GM12878 (cell line): ENCODE results near the gene HEATR3. TPM values are rescaled to one million over a fixed set of nuclear protein-coding genes. Genes with fewer than 3 reads are reported as not detected.

Experiments
- ATAC-seq: fragments of 200-7000 bp; cut with Tn5 transposase; 3 replicates; pipeline ENCODE4 v1.9.1; 2020; ENCODE audit warnings: mild to moderate bottlenecking, moderate library complexity
- BruUV-seq: library from RNA; stranded (reverse); fragments of 400-500 nt; replicated peaks from 2 replicates; lab custom pipeline; 2021; lab: Mats Ljungman, UMichigan
- CTCF ChIA-PET: fragments of 300-600 bp; sonication (Branson Sonifier 250); formaldehyde crosslinking; extraction: SDS; loops from one replicate; lab custom pipeline; 2021; ENCODE audit warnings: inconsistent platforms; lab: Yijun Ruan, JAX
- POLR2A ChIA-PET: fragments of 350-600 bp; formaldehyde crosslinking; extraction: SDS; loops from one replicate; lab custom pipeline; 2021; ENCODE audit warnings: inconsistent platforms; lab: Charles Lee
- RAD21 ChIA-PET: fragments of 300-600 bp; sonication (Branson Sonifier 250); formaldehyde crosslinking; loops from one replicate; lab custom pipeline; 2023; ENCODE audit warnings: antibody characterized with exemption; ENCODE audit not compliant: unreplicated experiment; lab: Charles Lee
- SMC1A ChIA-PET: fragments of 300-600 bp; sonication (Branson Sonifier 250); formaldehyde crosslinking; loops from one replicate; lab custom pipeline; 2023; ENCODE audit not compliant: unreplicated experiment, uncharacterized antibody; lab: Charles Lee
- DNase-seq: peaks from one replicate; pipeline ENCODE4 v3.0.0-alpha.2; 2011; ENCODE audit warnings: low read depth, low spot score
- FAIRE-seq: peaks from 3 replicates; lab custom pipeline; 2011; peaks lifted over from hg19 to GRCh38; lab: Jason Lieb, UNC
- H2AFZ ChIP-seq: 2 replicates; pipeline ENCODE4 v1.6.0; 2011; ENCODE audit warnings: low read depth, low read length, control low read depth; ENCODE audit not compliant: control insufficient read depth
- H3K27ac ChIP-seq: 2 replicates; pipeline ENCODE4 v1.5.1; 2011; ENCODE audit warnings: control low read depth; ENCODE audit not compliant: control insufficient read depth, insufficient read depth
- H3K27me3 ChIP-seq, 2 experiments: replicated peaks in 1 of 2; 2 replicates each; pipeline versions ENCODE4 v1.6.0 to v1.6.1; 2011; ENCODE audit warnings: low read length in 1 of 2; ENCODE audit not compliant: control insufficient read depth in 2 of 2, insufficient read depth in 2 of 2
- H3K36me3 ChIP-seq, 2 experiments: 2 replicates each; pipeline ENCODE4 v1.5.1; 2011; ENCODE audit warnings: low read length in 1 of 2; ENCODE audit not compliant: control insufficient read depth in 2 of 2, insufficient read depth in 2 of 2
- H3K4me1 ChIP-seq: 2 replicates; pipeline ENCODE4 v1.6.1; 2011; ENCODE audit warnings: mild to moderate bottlenecking, low read length, moderate library complexity, mixed read lengths; ENCODE audit not compliant: control insufficient read depth, insufficient read depth
- H3K4me2 ChIP-seq: 2 replicates; pipeline ENCODE4 v1.6.0; 2011; ENCODE audit warnings: control low read depth; ENCODE audit not compliant: control insufficient read depth, insufficient read depth
- H3K4me3 ChIP-seq: fragments of 200-600 bp; sonication (generic); 2 replicates; pipeline ENCODE4 v1.5.1; 2016
- H3K79me2 ChIP-seq: 2 replicates; pipeline ENCODE4 v1.6.0; 2011; ENCODE audit warnings: low read length; ENCODE audit not compliant: control insufficient read depth, insufficient read depth
- H3K9ac ChIP-seq: 2 replicates; pipeline ENCODE4 v1.8.0; 2011; ENCODE audit warnings: low read length, control low read depth, mixed read lengths; ENCODE audit not compliant: control insufficient read depth, insufficient read depth
- H3K9me3 ChIP-seq: replicated peaks from 3 replicates; pipeline ENCODE4 v1.5.1; 2011; ENCODE audit warnings: mild to moderate bottlenecking, low read length; ENCODE audit not compliant: control insufficient read depth, insufficient read depth
- H4K20me1 ChIP-seq: 2 replicates; pipeline ENCODE4 v1.6.0; 2011; ENCODE audit not compliant: control insufficient read depth, insufficient read depth
- BACH1 ChIP-seq: fragments of 450-650 bp; IDR thresholded peaks from 2 replicates; pipeline ENCODE4 v1.6.1; 2017; ENCODE audit warnings: mild to moderate bottlenecking, borderline replicate concordance
- BRCA1 ChIP-seq: IDR thresholded peaks from 2 replicates; pipeline ENCODE4 v1.6.1; 2011; ENCODE audit warnings: low read depth, low read length, improper control_type of control experiment
- EGR1 ChIP-seq, 2 experiments: IDR thresholded peaks; 1 replicate in 1 of 2; 2 replicates in 1 of 2; pipeline ENCODE4 v1.6.1; 2011 to 2012; ENCODE audit warnings: low read depth in 2 of 2, low read length in 2 of 2, borderline replicate concordance in 1 of 2, mild to moderate bottlenecking in 1 of 2, moderate library complexity in 1 of 2
- HDGF ChIP-seq: fragments of 450-650 bp; IDR thresholded peaks from 2 replicates; pipeline ENCODE4 v1.6.1; 2016; ENCODE audit warnings: antibody characterized with exemption
- NR2C1 ChIP-seq: fragments of 450-650 bp; IDR thresholded peaks from 2 replicates; pipeline ENCODE4 v1.6.1; 2017; ENCODE audit warnings: antibody characterized with exemption, mild to moderate bottlenecking, moderate library complexity
- TCF3 ChIP-seq: IDR thresholded peaks from 2 replicates; pipeline ENCODE4 v1.6.1; 2012; ENCODE audit warnings: low read depth, mild to moderate bottlenecking, low read length, borderline replicate concordance; ENCODE audit not compliant: insufficient read depth
- ZNF207 ChIP-seq: fragments of 450-650 bp; IDR thresholded peaks from 2 replicates; pipeline ENCODE4 v1.6.1; 2014; ENCODE audit warnings: antibody characterized with exemption, mild to moderate bottlenecking, borderline replicate concordance
- ZNF24 ChIP-seq: fragments of 450-650 bp; IDR thresholded peaks from 2 replicates; pipeline ENCODE4 v1.6.1; 2017; ENCODE audit warnings: antibody characterized with exemption, mild to moderate bottlenecking
- ZSCAN29 ChIP-seq: fragments of 450-650 bp; IDR thresholded peaks from 2 replicates; pipeline ENCODE4 v1.6.1; 2017; ENCODE audit warnings: mild to moderate bottlenecking, moderate library complexity
- WGBS: methylation state at CpG from one replicate; pipeline ENCODE4 v1.1.6; 2016; ENCODE audit warnings: low lambda C conversion rate; ENCODE audit not compliant: insufficient replicate concordance, insufficient coverage; ENCODE audit errors: missing lambda C conversion rate; 5-methylcytosine and 5-hydroxymethylcytosine counted together
- in situ Hi-C: fragments of 300-500 bp; cut with MboI; formaldehyde crosslinking; loops from 9 replicates; pipeline ENCODE4 v1.14.3; 2018; ENCODE audit warnings: mixed read lengths
- intact Hi-C: fragments of 100-400 bp; cut with micrococcal nuclease; formaldehyde crosslinking; loops from one replicate; pipeline ENCODE4 v1.14.2; 2022; ENCODE audit not compliant: unreplicated experiment
- polyA plus RNA-seq, 11 experiments: library from polyadenylated mRNA; depleted of rRNA in 4 of 11; unstranded in 6 of 11; stranded (reverse) in 5 of 11; fragments of >200 nt; fragmentation: Nextera tagmentation in 4 of 11; fragmentation: Illumina TruSeq in 1 of 11; extraction: Ambion mirVana in 4 of 11; extraction: Trizol in 1 of 11; gene quantifications; 1 replicate in 1 of 11; 2 replicates in 10 of 11; pipeline versions ENCODE4 v1.2.1 to v1.2.3, GENCODE V29; 2011 to 2016; ENCODE audit warnings: inconsistent platforms in 2 of 11, missing spikeins in 2 of 11, low read depth in 1 of 11
- total RNA-seq, 4 experiments: library from RNA; depleted of rRNA in 3 of 4; stranded (reverse); fragments of >200 nt in 3 of 4; fragmentation: Illumina TruSeq in 1 of 4; extraction: Trizol in 1 of 4; gene quantifications; 2 replicates each; pipeline versions ENCODE4 v1.2.1 to v1.2.3, GENCODE V29; 2013 to 2021
- TF ChIP-seq, protein P1 (sequence below): fragments of 450-650 bp; IDR thresholded peaks from 2 replicates; pipeline ENCODE4 v1.6.1; 2017; ENCODE audit warnings: low read depth, mild to moderate bottlenecking, moderate library complexity
- TF ChIP-seq, protein P2 (sequence below): IDR thresholded peaks from 2 replicates; pipeline ENCODE4 v1.6.1; 2012; ENCODE audit warnings: low read depth, low read length, improper control_type of control experiment
- TF ChIP-seq, protein P3 (sequence below): fragments of 450-650 bp; IDR thresholded peaks from 2 replicates; pipeline ENCODE4 v1.6.1; 2017; ENCODE audit warnings: borderline replicate concordance
- TF ChIP-seq, protein P4 (sequence below): fragments of 450-650 bp; IDR thresholded peaks from 2 replicates; pipeline ENCODE4 v1.6.1; 2018; ENCODE audit warnings: mild to moderate bottlenecking, low read depth, moderate library complexity; ENCODE audit not compliant: partially characterized antibody

Gene HEATR3
- total and polyA plus RNA-seq, 10 of the 15 experiments (the other 5 are each of a cell fraction or from before 2014, with no cell fraction given): 1.5 to 30.0 (median 17.7) TPM

DNA sequence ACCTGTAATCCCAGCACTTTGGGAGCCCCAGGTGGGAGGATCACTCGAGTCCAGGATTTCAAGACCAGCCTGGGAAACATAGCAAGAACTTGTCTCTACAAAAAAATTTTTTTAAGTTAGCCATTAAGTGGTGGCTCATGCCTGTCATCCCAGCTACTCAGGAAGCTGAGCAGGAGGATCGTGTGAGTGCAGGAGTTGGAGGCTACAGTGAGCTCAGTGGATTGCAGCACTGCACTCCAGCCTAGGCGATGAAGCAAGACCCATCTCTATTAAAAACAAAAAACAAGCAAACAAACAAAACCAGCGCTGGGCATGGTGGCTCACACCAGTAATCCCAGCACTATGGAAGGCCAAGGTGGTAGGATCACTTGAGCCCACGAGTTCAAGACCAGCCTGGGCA is 38.0 kb downstream of the HEATR3 start:
- intact Hi-C loops: no loop called here
- Histone ChIP-seq H3K27ac (no peak overlapping the region), H3K27me3 (no peaks in the 10 kb centered on the region), H3K4me1 (no peaks in the 10 kb centered on the region), H3K4me3 (no peak overlapping the region), H3K9ac (no peak overlapping the region), H3K4me2 (no peak overlapping the region), H3K9me3 (no peaks in the 10 kb centered on the region), H3K36me3 (peaks cover 2 to 14% of the 10 kb centered on the region in 2 experiments), H4K20me1 (no peaks in the 10 kb centered on the region), H2AFZ (no peak overlapping the region), H3K79me2 (no peaks in the 10 kb centered on the region)
- no TSS peak for BruUV-seq
- RAD21 ChIA-PET: no interaction called here
- no peak for FAIRE-seq
- no peak for DNase-seq
- no peak for ATAC-seq
- POLR2A ChIA-PET: no interaction called here
- CTCF ChIA-PET: interaction anchor here (1.4 to 1.8 kb wide), 2 partner anchors 35 to 106 kb away, joined by 7 read pairs; no protein-coding TSS in a partner anchor
- in situ Hi-C loops: no loop called here
- SMC1A ChIA-PET: interaction anchor here (1.1 to 1.7 kb wide), 3 partner anchors 17 to 107 kb away, joined by 3 to 10 read pairs (median 6); no protein-coding TSS in a partner anchor
- 97% methylated on average over 5 of the region's 5 CpGs for WGBS
- TF ChIP-seq NR2C1 (no peak), BACH1 (no peak), EGR1 (IDR thresholded peaks at IDR 0.05; ENCODE audit: borderline replicate concordance in 1 of 2, low read depth in 2 of 2, low read length in 2 of 2) (no peak), ZSCAN29 (no peak), ZNF24 (no peak), HDGF (no peak), BRCA1 (no peak), ZNF207 (no peak), TCF3 (no peak)
- TF ChIP-seq, protein P1, sequence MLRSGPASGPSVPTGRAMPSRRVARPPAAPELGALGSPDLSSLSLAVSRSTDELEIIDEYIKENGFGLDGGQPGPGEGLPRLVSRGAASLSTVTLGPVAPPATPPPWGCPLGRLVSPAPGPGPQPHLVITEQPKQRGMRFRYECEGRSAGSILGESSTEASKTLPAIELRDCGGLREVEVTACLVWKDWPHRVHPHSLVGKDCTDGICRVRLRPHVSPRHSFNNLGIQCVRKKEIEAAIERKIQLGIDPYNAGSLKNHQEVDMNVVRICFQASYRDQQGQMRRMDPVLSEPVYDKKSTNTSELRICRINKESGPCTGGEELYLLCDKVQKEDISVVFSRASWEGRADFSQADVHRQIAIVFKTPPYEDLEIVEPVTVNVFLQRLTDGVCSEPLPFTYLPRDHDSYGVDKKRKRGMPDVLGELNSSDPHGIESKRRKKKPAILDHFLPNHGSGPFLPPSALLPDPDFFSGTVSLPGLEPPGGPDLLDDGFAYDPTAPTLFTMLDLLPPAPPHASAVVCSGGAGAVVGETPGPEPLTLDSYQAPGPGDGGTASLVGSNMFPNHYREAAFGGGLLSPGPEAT: no peak
- TF ChIP-seq, protein P2, sequence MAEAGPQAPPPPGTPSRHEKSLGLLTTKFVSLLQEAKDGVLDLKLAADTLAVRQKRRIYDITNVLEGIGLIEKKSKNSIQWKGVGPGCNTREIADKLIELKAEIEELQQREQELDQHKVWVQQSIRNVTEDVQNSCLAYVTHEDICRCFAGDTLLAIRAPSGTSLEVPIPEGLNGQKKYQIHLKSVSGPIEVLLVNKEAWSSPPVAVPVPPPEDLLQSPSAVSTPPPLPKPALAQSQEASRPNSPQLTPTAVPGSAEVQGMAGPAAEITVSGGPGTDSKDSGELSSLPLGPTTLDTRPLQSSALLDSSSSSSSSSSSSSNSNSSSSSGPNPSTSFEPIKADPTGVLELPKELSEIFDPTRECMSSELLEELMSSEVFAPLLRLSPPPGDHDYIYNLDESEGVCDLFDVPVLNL: no peak
- TF ChIP-seq, protein P3, sequence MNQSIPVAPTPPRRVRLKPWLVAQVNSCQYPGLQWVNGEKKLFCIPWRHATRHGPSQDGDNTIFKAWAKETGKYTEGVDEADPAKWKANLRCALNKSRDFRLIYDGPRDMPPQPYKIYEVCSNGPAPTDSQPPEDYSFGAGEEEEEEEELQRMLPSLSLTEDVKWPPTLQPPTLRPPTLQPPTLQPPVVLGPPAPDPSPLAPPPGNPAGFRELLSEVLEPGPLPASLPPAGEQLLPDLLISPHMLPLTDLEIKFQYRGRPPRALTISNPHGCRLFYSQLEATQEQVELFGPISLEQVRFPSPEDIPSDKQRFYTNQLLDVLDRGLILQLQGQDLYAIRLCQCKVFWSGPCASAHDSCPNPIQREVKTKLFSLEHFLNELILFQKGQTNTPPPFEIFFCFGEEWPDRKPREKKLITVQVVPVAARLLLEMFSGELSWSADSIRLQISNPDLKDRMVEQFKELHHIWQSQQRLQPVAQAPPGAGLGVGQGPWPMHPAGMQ: no peak
- TF ChIP-seq, protein P4, sequence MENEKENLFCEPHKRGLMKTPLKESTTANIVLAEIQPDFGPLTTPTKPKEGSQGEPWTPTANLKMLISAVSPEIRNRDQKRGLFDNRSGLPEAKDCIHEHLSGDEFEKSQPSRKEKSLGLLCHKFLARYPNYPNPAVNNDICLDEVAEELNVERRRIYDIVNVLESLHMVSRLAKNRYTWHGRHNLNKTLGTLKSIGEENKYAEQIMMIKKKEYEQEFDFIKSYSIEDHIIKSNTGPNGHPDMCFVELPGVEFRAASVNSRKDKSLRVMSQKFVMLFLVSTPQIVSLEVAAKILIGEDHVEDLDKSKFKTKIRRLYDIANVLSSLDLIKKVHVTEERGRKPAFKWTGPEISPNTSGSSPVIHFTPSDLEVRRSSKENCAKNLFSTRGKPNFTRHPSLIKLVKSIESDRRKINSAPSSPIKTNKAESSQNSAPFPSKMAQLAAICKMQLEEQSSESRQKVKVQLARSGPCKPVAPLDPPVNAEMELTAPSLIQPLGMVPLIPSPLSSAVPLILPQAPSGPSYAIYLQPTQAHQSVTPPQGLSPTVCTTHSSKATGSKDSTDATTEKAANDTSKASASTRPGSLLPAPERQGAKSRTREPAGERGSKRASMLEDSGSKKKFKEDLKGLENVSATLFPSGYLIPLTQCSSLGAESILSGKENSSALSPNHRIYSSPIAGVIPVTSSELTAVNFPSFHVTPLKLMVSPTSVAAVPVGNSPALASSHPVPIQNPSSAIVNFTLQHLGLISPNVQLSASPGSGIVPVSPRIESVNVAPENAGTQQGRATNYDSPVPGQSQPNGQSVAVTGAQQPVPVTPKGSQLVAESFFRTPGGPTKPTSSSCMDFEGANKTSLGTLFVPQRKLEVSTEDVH: no peak
